Measurements from ENCODE around the gene CADM4. TPM values are rescaled to one million over a fixed set of nuclear protein-coding genes. Genes with fewer than 3 reads are reported as not detected.

CADM4 gene
- total and polyA plus RNA-seq, 9 of the 15 experiments (the other 6 are each of a cell fraction or from before 2014, with no cell fraction given), result 0.03 to 4.6 (median 1.3) TPM

DNA sequence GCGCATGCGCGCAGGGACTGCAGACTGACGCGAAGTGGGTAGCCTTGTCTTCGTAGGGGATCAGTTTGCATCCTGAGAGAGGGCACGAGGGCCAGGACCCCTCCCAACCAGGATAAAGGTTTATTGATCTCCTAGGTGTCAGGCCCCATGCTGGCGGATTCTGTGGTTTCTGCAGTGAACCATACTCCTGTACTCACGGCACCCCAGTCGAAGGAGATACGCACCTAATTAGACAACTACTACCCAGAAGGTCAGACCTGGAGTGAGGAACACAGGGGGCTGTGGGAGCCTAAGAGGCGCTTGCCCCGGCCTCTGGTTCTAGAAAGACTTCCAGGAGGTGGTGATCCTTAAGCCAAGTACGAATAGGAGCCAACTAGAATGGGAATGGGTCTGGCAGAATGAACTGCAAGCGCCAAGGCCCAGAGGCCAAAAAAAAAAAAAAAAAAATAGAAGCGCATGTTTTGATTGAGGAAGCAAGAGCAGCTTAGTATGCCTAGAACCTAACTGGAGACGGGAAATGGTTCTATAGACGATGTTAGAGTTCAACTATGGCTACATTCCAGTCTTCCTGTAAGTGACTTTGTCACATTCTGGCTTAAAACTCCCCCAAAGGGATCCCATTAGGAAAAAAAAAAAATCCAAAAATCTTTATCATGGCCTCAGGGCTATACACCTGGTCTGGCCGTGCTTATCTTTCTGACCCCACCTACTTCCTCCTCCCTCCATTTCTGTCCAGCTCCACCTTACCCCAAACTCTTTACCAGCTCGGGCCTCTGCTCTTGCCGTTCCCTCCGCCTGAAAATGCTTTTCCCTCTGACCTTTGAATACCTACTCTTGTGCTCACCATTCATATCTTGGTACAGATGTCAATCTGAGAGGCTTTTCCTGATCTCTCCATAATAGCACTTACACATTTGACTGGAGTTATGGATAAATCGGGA, 19.3 kb downstream of the CADM4 start (continued):
- TF ChIP-seq, protein P1, sequence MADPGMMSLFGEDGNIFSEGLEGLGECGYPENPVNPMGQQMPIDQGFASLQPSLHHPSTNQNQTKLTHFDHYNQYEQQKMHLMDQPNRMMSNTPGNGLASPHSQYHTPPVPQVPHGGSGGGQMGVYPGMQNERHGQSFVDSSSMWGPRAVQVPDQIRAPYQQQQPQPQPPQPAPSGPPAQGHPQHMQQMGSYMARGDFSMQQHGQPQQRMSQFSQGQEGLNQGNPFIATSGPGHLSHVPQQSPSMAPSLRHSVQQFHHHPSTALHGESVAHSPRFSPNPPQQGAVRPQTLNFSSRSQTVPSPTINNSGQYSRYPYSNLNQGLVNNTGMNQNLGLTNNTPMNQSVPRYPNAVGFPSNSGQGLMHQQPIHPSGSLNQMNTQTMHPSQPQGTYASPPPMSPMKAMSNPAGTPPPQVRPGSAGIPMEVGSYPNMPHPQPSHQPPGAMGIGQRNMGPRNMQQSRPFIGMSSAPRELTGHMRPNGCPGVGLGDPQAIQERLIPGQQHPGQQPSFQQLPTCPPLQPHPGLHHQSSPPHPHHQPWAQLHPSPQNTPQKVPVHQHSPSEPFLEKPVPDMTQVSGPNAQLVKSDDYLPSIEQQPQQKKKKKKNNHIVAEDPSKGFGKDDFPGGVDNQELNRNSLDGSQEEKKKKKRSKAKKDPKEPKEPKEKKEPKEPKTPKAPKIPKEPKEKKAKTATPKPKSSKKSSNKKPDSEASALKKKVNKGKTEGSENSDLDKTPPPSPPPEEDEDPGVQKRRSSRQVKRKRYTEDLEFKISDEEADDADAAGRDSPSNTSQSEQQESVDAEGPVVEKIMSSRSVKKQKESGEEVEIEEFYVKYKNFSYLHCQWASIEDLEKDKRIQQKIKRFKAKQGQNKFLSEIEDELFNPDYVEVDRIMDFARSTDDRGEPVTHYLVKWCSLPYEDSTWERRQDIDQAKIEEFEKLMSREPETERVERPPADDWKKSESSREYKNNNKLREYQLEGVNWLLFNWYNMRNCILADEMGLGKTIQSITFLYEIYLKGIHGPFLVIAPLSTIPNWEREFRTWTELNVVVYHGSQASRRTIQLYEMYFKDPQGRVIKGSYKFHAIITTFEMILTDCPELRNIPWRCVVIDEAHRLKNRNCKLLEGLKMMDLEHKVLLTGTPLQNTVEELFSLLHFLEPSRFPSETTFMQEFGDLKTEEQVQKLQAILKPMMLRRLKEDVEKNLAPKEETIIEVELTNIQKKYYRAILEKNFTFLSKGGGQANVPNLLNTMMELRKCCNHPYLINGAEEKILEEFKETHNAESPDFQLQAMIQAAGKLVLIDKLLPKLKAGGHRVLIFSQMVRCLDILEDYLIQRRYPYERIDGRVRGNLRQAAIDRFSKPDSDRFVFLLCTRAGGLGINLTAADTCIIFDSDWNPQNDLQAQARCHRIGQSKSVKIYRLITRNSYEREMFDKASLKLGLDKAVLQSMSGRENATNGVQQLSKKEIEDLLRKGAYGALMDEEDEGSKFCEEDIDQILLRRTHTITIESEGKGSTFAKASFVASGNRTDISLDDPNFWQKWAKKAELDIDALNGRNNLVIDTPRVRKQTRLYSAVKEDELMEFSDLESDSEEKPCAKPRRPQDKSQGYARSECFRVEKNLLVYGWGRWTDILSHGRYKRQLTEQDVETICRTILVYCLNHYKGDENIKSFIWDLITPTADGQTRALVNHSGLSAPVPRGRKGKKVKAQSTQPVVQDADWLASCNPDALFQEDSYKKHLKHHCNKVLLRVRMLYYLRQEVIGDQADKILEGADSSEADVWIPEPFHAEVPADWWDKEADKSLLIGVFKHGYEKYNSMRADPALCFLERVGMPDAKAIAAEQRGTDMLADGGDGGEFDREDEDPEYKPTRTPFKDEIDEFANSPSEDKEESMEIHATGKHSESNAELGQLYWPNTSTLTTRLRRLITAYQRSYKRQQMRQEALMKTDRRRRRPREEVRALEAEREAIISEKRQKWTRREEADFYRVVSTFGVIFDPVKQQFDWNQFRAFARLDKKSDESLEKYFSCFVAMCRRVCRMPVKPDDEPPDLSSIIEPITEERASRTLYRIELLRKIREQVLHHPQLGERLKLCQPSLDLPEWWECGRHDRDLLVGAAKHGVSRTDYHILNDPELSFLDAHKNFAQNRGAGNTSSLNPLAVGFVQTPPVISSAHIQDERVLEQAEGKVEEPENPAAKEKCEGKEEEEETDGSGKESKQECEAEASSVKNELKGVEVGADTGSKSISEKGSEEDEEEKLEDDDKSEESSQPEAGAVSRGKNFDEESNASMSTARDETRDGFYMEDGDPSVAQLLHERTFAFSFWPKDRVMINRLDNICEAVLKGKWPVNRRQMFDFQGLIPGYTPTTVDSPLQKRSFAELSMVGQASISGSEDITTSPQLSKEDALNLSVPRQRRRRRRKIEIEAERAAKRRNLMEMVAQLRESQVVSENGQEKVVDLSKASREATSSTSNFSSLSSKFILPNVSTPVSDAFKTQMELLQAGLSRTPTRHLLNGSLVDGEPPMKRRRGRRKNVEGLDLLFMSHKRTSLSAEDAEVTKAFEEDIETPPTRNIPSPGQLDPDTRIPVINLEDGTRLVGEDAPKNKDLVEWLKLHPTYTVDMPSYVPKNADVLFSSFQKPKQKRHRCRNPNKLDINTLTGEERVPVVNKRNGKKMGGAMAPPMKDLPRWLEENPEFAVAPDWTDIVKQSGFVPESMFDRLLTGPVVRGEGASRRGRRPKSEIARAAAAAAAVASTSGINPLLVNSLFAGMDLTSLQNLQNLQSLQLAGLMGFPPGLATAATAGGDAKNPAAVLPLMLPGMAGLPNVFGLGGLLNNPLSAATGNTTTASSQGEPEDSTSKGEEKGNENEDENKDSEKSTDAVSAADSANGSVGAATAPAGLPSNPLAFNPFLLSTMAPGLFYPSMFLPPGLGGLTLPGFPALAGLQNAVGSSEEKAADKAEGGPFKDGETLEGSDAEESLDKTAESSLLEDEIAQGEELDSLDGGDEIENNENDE (IDR thresholded peaks at IDR 0.05; ENCODE audit: low read depth, low read length), result no peak
- TF ChIP-seq ZNF184 (CRISPR knock-in tag; IDR thresholded peaks at IDR 0.05) (no peak), POLR3G (IDR thresholded peaks at IDR 0.05; ENCODE audit: extremely low read depth, insufficient read length, insufficient replicate concordance) (no peak), ZNF124 (CRISPR knock-in tag; IDR thresholded peaks at IDR 0.05) (no peak), SUPT5H (IDR thresholded peaks at IDR 0.05) (no peak), TRIM24 (IDR thresholded peaks at IDR 0.05) (peak in 1 of 2 experiments; percentile 35; a peak in 1 of 4 replicates), RAD21 (CRISPR knock-in tag; conservative IDR thresholded peaks at IDR 0.05 in 1 of 2, IDR thresholded peaks at IDR 0.05 in 1 of 2) (no peak)
- TF ChIP-seq, protein P2, sequence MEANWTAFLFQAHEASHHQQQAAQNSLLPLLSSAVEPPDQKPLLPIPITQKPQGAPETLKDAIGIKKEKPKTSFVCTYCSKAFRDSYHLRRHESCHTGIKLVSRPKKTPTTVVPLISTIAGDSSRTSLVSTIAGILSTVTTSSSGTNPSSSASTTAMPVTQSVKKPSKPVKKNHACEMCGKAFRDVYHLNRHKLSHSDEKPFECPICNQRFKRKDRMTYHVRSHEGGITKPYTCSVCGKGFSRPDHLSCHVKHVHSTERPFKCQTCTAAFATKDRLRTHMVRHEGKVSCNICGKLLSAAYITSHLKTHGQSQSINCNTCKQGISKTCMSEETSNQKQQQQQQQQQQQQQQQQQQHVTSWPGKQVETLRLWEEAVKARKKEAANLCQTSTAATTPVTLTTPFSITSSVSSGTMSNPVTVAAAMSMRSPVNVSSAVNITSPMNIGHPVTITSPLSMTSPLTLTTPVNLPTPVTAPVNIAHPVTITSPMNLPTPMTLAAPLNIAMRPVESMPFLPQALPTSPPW (CRISPR knock-in tag; IDR thresholded peaks at IDR 0.05), result no peak
- TF ChIP-seq, protein P3, sequence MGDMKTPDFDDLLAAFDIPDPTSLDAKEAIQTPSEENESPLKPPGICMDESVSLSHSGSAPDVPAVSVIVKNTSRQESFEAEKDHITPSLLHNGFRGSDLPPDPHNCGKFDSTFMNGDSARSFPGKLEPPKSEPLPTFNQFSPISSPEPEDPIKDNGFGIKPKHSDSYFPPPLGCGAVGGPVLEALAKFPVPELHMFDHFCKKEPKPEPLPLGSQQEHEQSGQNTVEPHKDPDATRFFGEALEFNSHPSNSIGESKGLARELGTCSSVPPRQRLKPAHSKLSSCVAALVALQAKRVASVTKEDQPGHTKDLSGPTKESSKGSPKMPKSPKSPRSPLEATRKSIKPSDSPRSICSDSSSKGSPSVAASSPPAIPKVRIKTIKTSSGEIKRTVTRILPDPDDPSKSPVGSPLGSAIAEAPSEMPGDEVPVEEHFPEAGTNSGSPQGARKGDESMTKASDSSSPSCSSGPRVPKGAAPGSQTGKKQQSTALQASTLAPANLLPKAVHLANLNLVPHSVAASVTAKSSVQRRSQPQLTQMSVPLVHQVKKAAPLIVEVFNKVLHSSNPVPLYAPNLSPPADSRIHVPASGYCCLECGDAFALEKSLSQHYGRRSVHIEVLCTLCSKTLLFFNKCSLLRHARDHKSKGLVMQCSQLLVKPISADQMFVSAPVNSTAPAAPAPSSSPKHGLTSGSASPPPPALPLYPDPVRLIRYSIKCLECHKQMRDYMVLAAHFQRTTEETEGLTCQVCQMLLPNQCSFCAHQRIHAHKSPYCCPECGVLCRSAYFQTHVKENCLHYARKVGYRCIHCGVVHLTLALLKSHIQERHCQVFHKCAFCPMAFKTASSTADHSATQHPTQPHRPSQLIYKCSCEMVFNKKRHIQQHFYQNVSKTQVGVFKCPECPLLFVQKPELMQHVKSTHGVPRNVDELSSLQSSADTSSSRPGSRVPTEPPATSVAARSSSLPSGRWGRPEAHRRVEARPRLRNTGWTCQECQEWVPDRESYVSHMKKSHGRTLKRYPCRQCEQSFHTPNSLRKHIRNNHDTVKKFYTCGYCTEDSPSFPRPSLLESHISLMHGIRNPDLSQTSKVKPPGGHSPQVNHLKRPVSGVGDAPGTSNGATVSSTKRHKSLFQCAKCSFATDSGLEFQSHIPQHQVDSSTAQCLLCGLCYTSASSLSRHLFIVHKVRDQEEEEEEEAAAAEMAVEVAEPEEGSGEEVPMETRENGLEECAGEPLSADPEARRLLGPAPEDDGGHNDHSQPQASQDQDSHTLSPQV (IDR thresholded peaks at IDR 0.05), result 0 out of 2 replicates have a peak, but pooled peaks have one; percentile 10
